GM12878 (cell line): ENCODE results near the gene ZYX. TPM values are rescaled to one million over a fixed set of nuclear protein-coding genes. Genes with fewer than 3 reads are reported as not detected.

Experiments
- BMI1 ChIP-seq: fragments of 450-650 bp; IDR thresholded peaks from 2 replicates; pipeline ENCODE4 v1.6.1; 2016; ENCODE audit warnings: mild to moderate bottlenecking, moderate library complexity, borderline replicate concordance
- BRCA1 ChIP-seq: IDR thresholded peaks from 2 replicates; pipeline ENCODE4 v1.6.1; 2011; ENCODE audit warnings: low read depth, low read length, improper control_type of control experiment
- CBX3 ChIP-seq: fragments of 200-600 bp; sonication (generic); IDR thresholded peaks from 2 replicates; pipeline ENCODE4 v1.6.1; 2016; ENCODE audit warnings: low read depth, borderline replicate concordance
- CEBPB ChIP-seq, 2 experiments: fragments of 150-350 bp in 1 of 2; IDR thresholded peaks; 2 replicates each; pipeline ENCODE4 v1.6.1; 2012 to 2014; ENCODE audit warnings: low read depth in 2 of 2, low read length in 2 of 2, borderline replicate concordance in 1 of 2, inconsistent platforms in 1 of 2
- CHD1 ChIP-seq: IDR thresholded peaks from 2 replicates; pipeline ENCODE4 v1.6.1; 2012; ENCODE audit warnings: low read depth, low read length, improper control_type of control experiment
- EP300 ChIP-seq, 2 experiments: fragments of 150-350 bp in 1 of 2; IDR thresholded peaks; 2 replicates each; pipeline ENCODE4 v1.6.1; 2011 to 2012; ENCODE audit warnings: low read depth in 2 of 2, low read length in 2 of 2, borderline replicate concordance in 1 of 2, improper control_type of control experiment in 1 of 2, inconsistent platforms in 1 of 2; ENCODE audit not compliant: control insufficient read depth in 1 of 2
- EZH2 ChIP-seq: IDR thresholded peaks from 2 replicates; pipeline ENCODE4 v1.6.1; 2012; ENCODE audit warnings: low read depth, mild to moderate bottlenecking, control low read depth, inconsistent platforms, low read length, borderline replicate concordance; ENCODE audit not compliant: control insufficient read depth
- FOXM1 ChIP-seq: IDR thresholded peaks from 2 replicates; pipeline ENCODE4 v1.6.1; 2012; ENCODE audit warnings: low read depth, mild to moderate bottlenecking, inconsistent platforms, low read length, moderate library complexity
- HCFC1 ChIP-seq: fragments of 150-350 bp; IDR thresholded peaks from 2 replicates; pipeline ENCODE4 v1.6.1; 2014; ENCODE audit warnings: low read length
- HDGF ChIP-seq: fragments of 450-650 bp; IDR thresholded peaks from 2 replicates; pipeline ENCODE4 v1.6.1; 2016; ENCODE audit warnings: antibody characterized with exemption
- IKZF2 ChIP-seq, 2 experiments: fragments of 450-650 bp; IDR thresholded peaks; 2 replicates each; pipeline ENCODE4 v1.6.1; 2017; ENCODE audit warnings: mild to moderate bottlenecking in 2 of 2, moderate library complexity in 2 of 2
- KDM1A ChIP-seq: fragments of 200-600 bp; sonication (generic); IDR thresholded peaks from 2 replicates; pipeline ENCODE4 v1.6.1; 2016; ENCODE audit warnings: borderline replicate concordance
- MEF2A ChIP-seq: IDR thresholded peaks from 2 replicates; pipeline ENCODE4 v1.6.1; 2011; ENCODE audit warnings: low read depth, mild to moderate bottlenecking, low read length, moderate library complexity; ENCODE audit not compliant: insufficient read depth
- MEF2B ChIP-seq: fragments of 450-650 bp; IDR thresholded peaks from 2 replicates; pipeline ENCODE4 v1.6.1; 2018; ENCODE audit warnings: mild to moderate bottlenecking, moderate library complexity; ENCODE audit not compliant: partially characterized antibody, poor library complexity, severe bottlenecking
- MYB ChIP-seq: fragments of 150-350 bp; IDR thresholded peaks from 2 replicates; pipeline ENCODE4 v1.6.1; 2014; ENCODE audit warnings: mild to moderate bottlenecking, low read depth, low read length, borderline replicate concordance
- NBN ChIP-seq: fragments of 450-650 bp; IDR thresholded peaks from 2 replicates; pipeline ENCODE4 v1.6.1; 2016
- NFXL1 ChIP-seq: fragments of 450-650 bp; IDR thresholded peaks from 2 replicates; pipeline ENCODE4 v1.6.1; 2017; ENCODE audit warnings: antibody characterized with exemption, mild to moderate bottlenecking, borderline replicate concordance
- PKNOX1 ChIP-seq: fragments of 450-650 bp; IDR thresholded peaks from 2 replicates; pipeline ENCODE4 v1.6.1; 2016; ENCODE audit warnings: mild to moderate bottlenecking
- POLR2AphosphoS5 ChIP-seq: IDR thresholded peaks from 2 replicates; pipeline ENCODE4 v1.6.1; 2011; ENCODE audit warnings: mild to moderate bottlenecking, low read length, inconsistent platforms
- RB1 ChIP-seq: fragments of 450-650 bp; formaldehyde crosslinking; IDR thresholded peaks from 2 replicates; pipeline ENCODE4 v1.6.1; 2017; ENCODE audit warnings: mild to moderate bottlenecking, borderline replicate concordance
- SMC3 ChIP-seq: IDR thresholded peaks from 2 replicates; pipeline ENCODE4 v1.6.1; 2011; ENCODE audit warnings: low read length, improper control_type of control experiment, borderline replicate concordance
- SRF ChIP-seq, 2 experiments: IDR thresholded peaks; 2 replicates each; pipeline ENCODE4 v1.6.1; 2011; ENCODE audit warnings: low read depth in 2 of 2, low read length in 2 of 2, mild to moderate bottlenecking in 1 of 2, moderate library complexity in 1 of 2
- YY1 ChIP-seq: IDR thresholded peaks from 2 replicates; pipeline ENCODE4 v1.6.1; 2011; ENCODE audit warnings: low read depth, mild to moderate bottlenecking, low read length
- ZBED1 ChIP-seq: IDR thresholded peaks from 2 replicates; pipeline ENCODE4 v1.6.1; 2016; ENCODE audit warnings: borderline replicate concordance
- ZNF384 ChIP-seq: IDR thresholded peaks from 2 replicates; pipeline ENCODE4 v1.6.1; 2012; ENCODE audit warnings: low read depth, mild to moderate bottlenecking, low read length, improper control_type of control experiment, borderline replicate concordance
- ZZZ3 ChIP-seq: IDR thresholded peaks from 2 replicates; pipeline ENCODE4 v1.6.1; 2011; ENCODE audit warnings: low read depth; ENCODE audit not compliant: control insufficient read depth, insufficient read length
- polyA plus RNA-seq, 11 experiments: library from polyadenylated mRNA; depleted of rRNA in 4 of 11; unstranded in 6 of 11; stranded (reverse) in 5 of 11; fragments of >200 nt; fragmentation: Nextera tagmentation in 4 of 11; fragmentation: Illumina TruSeq in 1 of 11; extraction: Ambion mirVana in 4 of 11; extraction: Trizol in 1 of 11; gene quantifications; 1 replicate in 1 of 11; 2 replicates in 10 of 11; pipeline versions ENCODE4 v1.2.1 to v1.2.3, GENCODE V29; 2011 to 2016; ENCODE audit warnings: inconsistent platforms in 2 of 11, missing spikeins in 2 of 11, low read depth in 1 of 11
- total RNA-seq, 4 experiments: library from RNA; depleted of rRNA in 3 of 4; stranded (reverse); fragments of >200 nt in 3 of 4; fragmentation: Illumina TruSeq in 1 of 4; extraction: Trizol in 1 of 4; gene quantifications; 2 replicates each; pipeline versions ENCODE4 v1.2.1 to v1.2.3, GENCODE V29; 2013 to 2021
- TF ChIP-seq, protein P1 (sequence below): fragments of 450-650 bp; IDR thresholded peaks from 2 replicates; pipeline ENCODE4 v1.6.1; 2016; ENCODE audit warnings: mild to moderate bottlenecking, moderate library complexity, borderline replicate concordance

The ZYX gene
- total and polyA plus RNA-seq, 10 of the 15 experiments (the other 5 are each of a cell fraction or from before 2014, with no cell fraction given) = 2.1 to 100 (median 27.6) TPM

DNA sequence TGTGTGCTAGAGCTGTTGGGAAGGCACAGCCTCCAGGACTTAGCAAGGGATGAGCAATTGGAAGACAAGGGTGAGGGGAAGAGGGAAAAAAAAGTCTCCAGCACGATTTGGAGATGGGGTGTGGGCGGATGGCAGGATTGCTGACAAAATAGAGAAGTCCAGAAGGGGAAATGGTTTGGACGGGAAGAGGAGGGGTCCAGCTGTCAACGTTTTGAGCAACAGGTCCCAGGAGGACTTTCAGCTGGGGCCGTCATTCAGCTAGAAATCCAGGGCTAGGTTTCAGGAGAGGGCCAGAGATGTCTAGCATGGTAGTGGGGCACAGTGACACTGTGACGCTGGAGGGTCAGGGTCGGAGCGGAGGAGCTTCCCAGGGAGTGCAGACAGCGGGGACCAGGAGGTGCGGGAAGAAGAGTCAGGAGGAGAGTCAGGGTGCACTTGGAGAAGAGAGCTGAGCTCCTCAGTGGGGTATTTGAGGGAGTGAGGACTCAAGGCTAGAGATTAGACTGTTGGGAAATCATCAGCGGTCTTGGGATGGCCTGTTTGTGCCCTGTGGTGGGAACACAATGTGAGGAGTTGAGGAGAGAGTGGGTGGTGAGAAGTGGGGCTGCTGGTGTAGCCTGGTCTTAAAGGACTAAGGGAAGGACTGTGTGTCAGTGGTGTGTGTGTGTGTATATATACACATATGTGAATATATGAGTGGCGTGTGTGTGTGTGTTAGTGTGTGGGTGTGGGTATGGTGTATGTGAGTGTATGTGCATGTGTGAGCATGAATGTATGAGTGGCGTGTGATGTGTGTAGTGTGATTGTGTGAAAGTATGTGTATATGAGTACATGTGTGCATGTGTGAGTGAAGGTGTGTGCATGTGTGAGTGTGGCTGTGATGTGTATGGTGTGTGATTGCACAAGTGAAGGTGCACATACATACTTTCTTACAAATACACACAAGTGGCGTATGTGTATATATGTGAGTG, 3.8 kb downstream of the ZYX start (continued):
- no peak for TF ChIP-seq NBN
- no peak for TF ChIP-seq IKZF2 (IDR thresholded peaks at IDR 0.05)
- TF ChIP-seq CEBPB (IDR thresholded peaks at IDR 0.05; ENCODE audit: borderline replicate concordance in 1 of 2, low read depth in 2 of 2, low read length in 2 of 2) = no peak
- peak; percentile 55 for TF ChIP-seq HDGF
- TF ChIP-seq MEF2B = no peak
- no peak for TF ChIP-seq ZBED1
- no peak for TF ChIP-seq KDM1A
- TF ChIP-seq RB1 = no peak
- no peak for TF ChIP-seq FOXM1
- TF ChIP-seq PKNOX1 = peak; percentile 34; the same call in 1 of the 2 replicates
- no peak for TF ChIP-seq ZNF384
- no peak for TF ChIP-seq BRCA1
- TF ChIP-seq ZZZ3 = no peak
- TF ChIP-seq EP300 (IDR thresholded peaks at IDR 0.05; ENCODE audit: borderline replicate concordance in 1 of 2, control insufficient read depth in 1 of 2, low read depth in 2 of 2, low read length in 2 of 2) = no peak
- TF ChIP-seq BMI1 = no peak; the same call in 1 of the 2 replicates
- TF ChIP-seq, protein P1, sequence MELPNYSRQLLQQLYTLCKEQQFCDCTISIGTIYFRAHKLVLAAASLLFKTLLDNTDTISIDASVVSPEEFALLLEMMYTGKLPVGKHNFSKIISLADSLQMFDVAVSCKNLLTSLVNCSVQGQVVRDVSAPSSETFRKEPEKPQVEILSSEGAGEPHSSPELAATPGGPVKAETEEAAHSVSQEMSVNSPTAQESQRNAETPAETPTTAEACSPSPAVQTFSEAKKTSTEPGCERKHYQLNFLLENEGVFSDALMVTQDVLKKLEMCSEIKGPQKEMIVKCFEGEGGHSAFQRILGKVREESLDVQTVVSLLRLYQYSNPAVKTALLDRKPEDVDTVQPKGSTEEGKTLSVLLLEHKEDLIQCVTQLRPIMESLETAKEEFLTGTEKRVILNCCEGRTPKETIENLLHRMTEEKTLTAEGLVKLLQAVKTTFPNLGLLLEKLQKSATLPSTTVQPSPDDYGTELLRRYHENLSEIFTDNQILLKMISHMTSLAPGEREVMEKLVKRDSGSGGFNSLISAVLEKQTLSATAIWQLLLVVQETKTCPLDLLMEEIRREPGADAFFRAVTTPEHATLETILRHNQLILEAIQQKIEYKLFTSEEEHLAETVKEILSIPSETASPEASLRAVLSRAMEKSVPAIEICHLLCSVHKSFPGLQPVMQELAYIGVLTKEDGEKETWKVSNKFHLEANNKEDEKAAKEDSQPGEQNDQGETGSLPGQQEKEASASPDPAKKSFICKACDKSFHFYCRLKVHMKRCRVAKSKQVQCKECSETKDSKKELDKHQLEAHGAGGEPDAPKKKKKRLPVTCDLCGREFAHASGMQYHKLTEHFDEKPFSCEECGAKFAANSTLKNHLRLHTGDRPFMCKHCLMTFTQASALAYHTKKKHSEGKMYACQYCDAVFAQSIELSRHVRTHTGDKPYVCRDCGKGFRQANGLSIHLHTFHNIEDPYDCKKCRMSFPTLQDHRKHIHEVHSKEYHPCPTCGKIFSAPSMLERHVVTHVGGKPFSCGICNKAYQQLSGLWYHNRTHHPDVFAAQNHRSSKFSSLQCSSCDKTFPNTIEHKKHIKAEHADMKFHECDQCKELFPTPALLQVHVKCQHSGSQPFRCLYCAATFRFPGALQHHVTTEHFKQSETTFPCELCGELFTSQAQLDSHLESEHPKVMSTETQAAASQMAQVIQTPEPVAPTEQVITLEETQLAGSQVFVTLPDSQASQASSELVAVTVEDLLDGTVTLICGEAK = no peak
- no peak for TF ChIP-seq HCFC1
- no peak for TF ChIP-seq EZH2
- TF ChIP-seq NFXL1 = no peak
- no peak for TF ChIP-seq CBX3
- TF ChIP-seq SMC3 = no peak
- TF ChIP-seq SRF (IDR thresholded peaks at IDR 0.05; ENCODE audit: low read depth in 2 of 2, low read length in 2 of 2) = no peak
- no peak for TF ChIP-seq MEF2A
- TF ChIP-seq MYB = no peak
- TF ChIP-seq POLR2AphosphoS5 = peak; percentile 59; the same call in 1 of the 2 replicates
- no peak for TF ChIP-seq YY1
- no peak for TF ChIP-seq CHD1
